Naive thymus-derived CD8-positive, alpha-beta T cell (primary cell): ENCODE measurements around the gene SLC9A9. TPM values are rescaled to one million over a fixed set of nuclear protein-coding genes. Genes with fewer than 3 reads are reported as not detected.
"Not testable (repeated sequence)": the region's sequence is repeated elsewhere in the genome, so short reads cannot be mapped to it uniquely, and the experiment has no call there.

Source experiments
- ATAC-seq, 2 donors: fragments of 150-1000 bp; cut with Tn5 transposase in 1 of 2; sonication (Bioruptor Pico), chemical (Tn5 transposase) in 1 of 2; 1 replicate in 1 of 2; 2 replicates in 1 of 2; pipeline ENCODE4 v1.10.0; 2021; ENCODE audit warnings: mild to moderate bottlenecking in 2 of 2, moderate library complexity in 2 of 2
- POLR2A ChIA-PET: fragments of 350-600 bp; sonication (Branson Sonifier 250); formaldehyde crosslinking; loops from one replicate; lab custom pipeline; 2021; ENCODE audit warnings: antibody characterized with exemption; lab: Charles Lee
- DNase-seq, 10 donors: peaks; one replicate each; pipeline versions ENCODE4 v3.0.0 to v3.0.0-alpha.2; 2020 to 2022
- H3K27ac Mint-ChIP-seq, 10 donors: one replicate each; pipeline ENCODE4 v1.8.0; 2020 to 2022; ENCODE audit warnings: mild to moderate bottlenecking in 10 of 10, mixed read lengths in 10 of 10, moderate library complexity in 4 of 10, inconsistent platforms in 1 of 10
- H3K27me3 Mint-ChIP-seq, 5 donors: one replicate each; pipeline ENCODE4 v1.8.0; 2021 to 2022; ENCODE audit warnings: mixed read lengths in 5 of 5
- H3K36me3 Mint-ChIP-seq, 3 donors: one replicate each; pipeline ENCODE4 v1.8.0; 2020 to 2022; ENCODE audit warnings: mixed read lengths in 3 of 3, mild to moderate bottlenecking in 2 of 3, inconsistent platforms in 1 of 3
- H3K4me1 Mint-ChIP-seq, 4 donors: one replicate each; pipeline ENCODE4 v1.8.0; 2021 to 2022; ENCODE audit warnings: mixed read lengths in 4 of 4
- H3K4me3 Mint-ChIP-seq, 10 donors: one replicate each; pipeline ENCODE4 v1.8.0; 2020 to 2022; ENCODE audit warnings: mild to moderate bottlenecking in 10 of 10, mixed read lengths in 10 of 10, moderate library complexity in 6 of 10, inconsistent platforms in 1 of 10
- H3K9me3 Mint-ChIP-seq, 9 donors: one replicate each; pipeline ENCODE4 v1.8.0; 2020 to 2022; ENCODE audit warnings: mixed read lengths in 9 of 9, mild to moderate bottlenecking in 3 of 9, inconsistent platforms in 1 of 9, moderate library complexity in 1 of 9
- polyA plus RNA-seq, 3 donors: library from polyadenylated mRNA; unstranded; fragments of 300-500 nt; fragmentation: Illumina TruSeq; gene quantifications; one replicate each; pipeline ENCODE4 v1.2.3, GENCODE V29; 2021
- total RNA-seq, 8 experiments: library from RNA in 2 of 8; stranded (reverse) in 2 of 8; gene quantifications; one replicate each; pipeline ENCODE4 v1.2.3 and lab custom pipeline; 2021 to 2026

Gene SLC9A9
- total and polyA plus RNA-seq, 5 experiments from 2014 or later: 9.6 to 19.4 (median 14.2) TPM

DNA sequence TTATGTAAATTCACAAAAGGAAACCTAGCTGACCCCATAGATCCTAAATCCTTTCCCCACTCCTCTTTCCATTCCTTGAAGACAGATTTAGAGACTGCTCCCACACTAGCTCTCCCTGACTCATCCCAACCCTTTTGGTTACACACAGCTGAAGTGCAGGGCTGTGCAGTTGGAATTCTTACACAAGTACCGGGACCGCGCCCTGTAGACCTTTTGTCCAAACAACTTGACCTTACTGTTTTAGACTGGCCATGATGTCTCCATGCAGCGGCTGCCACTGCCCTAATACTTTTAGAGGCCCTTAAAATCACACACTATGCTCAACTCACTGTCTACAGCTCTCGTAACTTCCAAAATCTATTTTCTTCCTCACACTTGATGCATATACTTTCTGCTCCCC lies 47.2 kb downstream of the SLC9A9 start:
- H3K27ac Mint-ChIP-seq, H3K4me1 Mint-ChIP-seq, H3K9me3 Mint-ChIP-seq, ATAC-seq, H3K27me3 Mint-ChIP-seq, H3K36me3 Mint-ChIP-seq, POLR2A ChIA-PET, DNase-seq, H3K4me3 Mint-ChIP-seq: not testable (repeated sequence)

DNA sequence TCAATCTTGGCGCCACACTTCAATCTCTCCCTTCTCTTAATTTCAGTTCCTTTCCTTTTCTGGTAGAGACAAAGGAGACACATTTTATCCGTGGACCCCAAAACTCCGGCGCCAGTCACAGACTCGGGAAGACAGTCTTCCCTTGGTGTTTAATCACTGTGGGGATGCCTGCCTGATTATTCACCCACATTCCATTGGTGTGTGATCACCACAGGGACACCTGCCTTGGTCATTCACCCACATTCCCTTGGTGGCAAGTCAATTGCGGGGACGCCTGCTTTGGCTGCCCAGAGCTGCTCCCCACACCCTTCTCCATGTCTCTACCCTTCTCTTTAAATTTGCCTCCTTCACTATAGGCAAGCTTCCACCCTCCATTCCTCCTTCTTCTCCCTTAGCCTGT lies 50.1 kb downstream of the SLC9A9 start:
- H3K9me3 Mint-ChIP-seq, ATAC-seq, POLR2A ChIA-PET, H3K27me3 Mint-ChIP-seq, H3K4me1 Mint-ChIP-seq, H3K27ac Mint-ChIP-seq, DNase-seq, H3K4me3 Mint-ChIP-seq: not testable (repeated sequence)
- peaks cover 0 to 21% (median 20%) of the 10 kb centered on the region in 3 donors for H3K36me3 Mint-ChIP-seq

DNA sequence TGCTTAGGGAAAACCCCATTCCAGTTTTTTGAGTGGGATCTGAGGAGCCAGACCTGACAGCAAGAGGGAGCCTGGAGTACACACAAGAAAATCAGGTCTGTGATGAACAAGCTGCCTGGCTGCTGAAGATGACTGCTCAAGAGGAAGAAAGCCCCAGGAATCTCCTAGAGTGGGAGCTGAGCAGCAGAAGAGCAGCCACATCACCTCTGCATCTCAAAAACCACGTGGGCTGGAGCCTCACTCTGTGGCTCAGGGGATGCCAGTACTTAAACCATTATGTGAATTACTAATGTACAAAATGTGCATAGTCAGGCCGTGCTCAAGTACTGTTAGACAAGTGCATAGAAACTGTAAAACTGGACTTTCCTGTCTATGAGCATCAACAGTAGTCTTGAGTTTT lies 52.4 kb downstream of the SLC9A9 start:
- POLR2A ChIA-PET: no interaction called here
- H3K27me3 Mint-ChIP-seq: no peaks in the 10 kb centered on the region
- ATAC-seq (no peak), DNase-seq (no peak)
- H3K9me3 Mint-ChIP-seq: peaks cover 0 to 15% (median 0%) of the 10 kb centered on the region in 9 donors
- H3K4me3 Mint-ChIP-seq: no peak overlapping the region
- H3K27ac Mint-ChIP-seq: no peak overlapping the region
- H3K4me1 Mint-ChIP-seq: peaks cover 0 to 8% (median 0%) of the 10 kb centered on the region in 4 donors
- H3K36me3 Mint-ChIP-seq: peaks cover 13 to 42% (median 26%) of the 10 kb centered on the region in 3 donors

DNA sequence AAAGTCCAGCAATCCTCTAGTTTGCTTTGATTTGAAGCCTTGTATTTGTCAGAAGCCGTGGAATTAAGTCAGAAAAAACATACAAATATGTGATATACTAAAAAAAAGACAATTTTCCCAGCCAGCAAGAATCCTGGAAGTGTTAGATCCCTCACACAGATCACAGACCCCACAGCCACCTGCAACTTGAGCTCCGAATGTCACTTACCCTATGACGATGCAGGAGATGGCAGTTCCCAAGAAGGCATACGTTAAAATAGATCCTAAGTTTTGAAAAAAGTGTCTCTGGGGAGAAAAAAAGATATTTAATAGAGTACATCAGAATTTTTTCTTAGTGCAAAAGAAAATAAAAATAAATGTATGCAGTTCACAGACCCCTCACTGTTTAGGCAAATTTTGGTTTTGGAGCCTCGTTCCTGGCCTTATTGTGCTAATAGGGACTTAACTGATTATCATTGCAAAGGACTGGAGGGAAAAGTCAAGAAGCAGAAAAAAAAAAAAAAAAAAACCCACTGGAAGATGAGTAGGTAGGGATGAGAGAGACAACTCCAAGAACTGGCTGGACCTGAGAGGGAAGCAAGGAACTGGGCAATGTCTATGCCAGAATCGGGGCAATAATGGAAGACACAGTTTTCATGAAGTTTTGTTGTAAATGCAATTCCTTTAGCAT lies 53.3 kb downstream of the SLC9A9 start:
- peaks cover 0 to 8% (median 0%) of the 10 kb centered on the region in 4 donors for H3K4me1 Mint-ChIP-seq
- peaks cover 16 to 51% (median 26%) of the 10 kb centered on the region in 3 donors for H3K36me3 Mint-ChIP-seq
- H3K4me3 Mint-ChIP-seq: no peak overlapping the region
- no peaks in the 10 kb centered on the region for H3K27me3 Mint-ChIP-seq
- DNase-seq: no peak
- ATAC-seq: no peak
- POLR2A ChIA-PET: no interaction called here
- peaks cover 0 to 15% (median 0%) of the 10 kb centered on the region in 9 donors for H3K9me3 Mint-ChIP-seq
- peak overlapping the region in 2 of 10 donors; percentile 19 to 70 for H3K27ac Mint-ChIP-seq

DNA sequence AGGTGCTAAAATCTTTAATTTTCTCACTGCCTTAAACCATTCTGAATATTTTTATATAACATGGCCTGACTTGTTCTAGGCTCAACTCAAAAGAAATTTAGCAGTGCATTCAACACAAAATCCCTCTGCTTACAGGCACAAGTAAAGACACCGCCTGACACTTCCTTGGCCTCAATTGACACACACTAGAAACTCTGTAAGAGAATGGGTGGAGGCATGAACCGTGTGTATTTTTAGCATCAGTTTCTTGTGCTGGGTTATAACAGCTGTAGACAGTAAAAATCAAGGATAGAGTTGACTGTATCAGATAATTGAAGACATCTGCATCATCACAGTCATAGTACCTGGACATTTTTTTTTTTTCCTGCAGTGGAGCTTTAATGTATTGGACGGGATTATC lies 54.3 kb downstream of the SLC9A9 start:
- H3K27me3 Mint-ChIP-seq: no peaks in the 10 kb centered on the region
- peaks cover 16 to 51% (median 26%) of the 10 kb centered on the region in 3 donors for H3K36me3 Mint-ChIP-seq
- H3K4me3 Mint-ChIP-seq: no peak overlapping the region
- no peak for ATAC-seq
- POLR2A ChIA-PET: no interaction called here
- H3K4me1 Mint-ChIP-seq: peaks cover 0 to 8% (median 0%) of the 10 kb centered on the region in 4 donors
- no peak overlapping the region for H3K27ac Mint-ChIP-seq
- peaks cover 0 to 15% (median 0%) of the 10 kb centered on the region in 9 donors for H3K9me3 Mint-ChIP-seq
- DNase-seq: no peak

DNA sequence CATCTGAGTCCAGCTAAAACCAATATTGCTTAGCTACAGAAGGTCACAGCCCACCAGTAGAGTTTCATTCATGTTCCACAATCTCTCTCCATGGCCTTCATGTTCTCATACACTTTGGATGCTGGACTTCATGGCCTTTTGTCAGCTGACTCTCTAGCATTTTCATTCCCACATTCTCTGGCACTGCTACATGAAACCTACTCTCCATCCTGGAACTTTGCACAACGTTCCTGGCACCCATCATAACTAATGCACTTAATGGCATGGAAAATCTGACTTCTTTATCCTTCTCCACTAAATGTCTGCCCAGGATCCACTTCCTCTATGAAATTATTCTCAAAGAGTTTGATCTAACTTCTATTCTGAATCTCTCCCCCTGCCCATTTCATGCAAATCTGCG lies 56.9 kb downstream of the SLC9A9 start:
- DNase-seq: no peak
- H3K27ac Mint-ChIP-seq: no peak overlapping the region
- peaks cover 0 to 15% (median 0%) of the 10 kb centered on the region in 9 donors for H3K9me3 Mint-ChIP-seq
- H3K27me3 Mint-ChIP-seq: no peaks in the 10 kb centered on the region
- ATAC-seq: no peak
- no peak overlapping the region for H3K4me3 Mint-ChIP-seq
- POLR2A ChIA-PET: no interaction called here
- peaks cover 20 to 57% (median 29%) of the 10 kb centered on the region in 3 donors for H3K36me3 Mint-ChIP-seq
- H3K4me1 Mint-ChIP-seq: peaks cover 0 to 6% (median 0%) of the 10 kb centered on the region in 4 donors

DNA sequence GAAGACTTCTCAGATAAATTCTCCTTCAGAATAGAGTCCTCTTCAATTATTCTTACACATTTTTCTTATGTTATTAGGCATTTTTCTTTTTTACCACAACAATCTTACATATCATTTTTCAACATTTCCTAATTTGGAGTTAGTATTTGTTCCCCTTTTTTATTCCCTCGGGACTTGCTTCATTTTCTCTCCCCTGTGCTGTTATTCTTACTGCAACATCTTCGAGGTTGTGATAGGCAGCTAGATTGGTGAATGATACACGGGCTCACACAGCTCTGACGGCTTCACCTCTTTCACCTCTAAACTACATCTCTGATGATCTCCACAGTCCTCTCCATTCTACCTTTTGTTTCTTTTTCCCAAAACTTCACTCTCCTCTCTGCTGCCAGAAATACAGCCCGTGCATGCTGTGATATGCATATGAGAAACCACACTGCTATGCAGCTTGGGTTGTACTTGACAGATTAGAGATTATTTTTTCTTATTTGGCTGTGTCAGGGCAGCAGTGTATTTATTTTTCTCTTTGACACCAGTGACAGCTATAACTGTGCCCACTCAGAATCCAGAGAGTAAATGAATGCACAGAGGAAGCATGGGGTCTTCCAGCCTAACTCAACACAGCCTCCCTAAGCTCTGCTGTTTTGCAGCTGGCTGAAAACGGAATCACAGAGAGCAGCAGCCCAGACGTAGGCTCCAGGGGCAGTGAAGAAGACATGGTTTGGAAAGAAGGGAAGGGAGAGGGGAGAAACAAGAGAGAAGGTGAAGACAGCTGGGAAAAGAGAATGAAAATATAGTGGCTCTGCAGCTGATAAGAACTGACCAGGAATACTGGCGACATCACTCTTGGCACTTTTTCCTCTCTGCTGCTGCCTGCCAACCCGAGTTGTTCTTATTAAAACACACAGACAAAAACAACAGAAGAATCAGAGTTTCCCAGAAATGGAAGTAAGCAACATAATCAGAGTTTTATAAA lies 61.8 kb downstream of the SLC9A9 start:
- Mint-ChIP-seq H3K27me3 (no peaks in the 10 kb centered on the region), H3K27ac (no peak overlapping the region), H3K4me1 (peaks cover 0 to 9% (median 2%) of the 10 kb centered on the region in 4 donors), H3K36me3 (peaks cover 6 to 31% (median 14%) of the 10 kb centered on the region in 3 donors), H3K9me3 (peaks cover 0 to 13% (median 0%) of the 10 kb centered on the region in 9 donors), H3K4me3 (no peak overlapping the region)
- DNase-seq (no peak), ATAC-seq (no peak)
- POLR2A ChIA-PET: no interaction called here

DNA sequence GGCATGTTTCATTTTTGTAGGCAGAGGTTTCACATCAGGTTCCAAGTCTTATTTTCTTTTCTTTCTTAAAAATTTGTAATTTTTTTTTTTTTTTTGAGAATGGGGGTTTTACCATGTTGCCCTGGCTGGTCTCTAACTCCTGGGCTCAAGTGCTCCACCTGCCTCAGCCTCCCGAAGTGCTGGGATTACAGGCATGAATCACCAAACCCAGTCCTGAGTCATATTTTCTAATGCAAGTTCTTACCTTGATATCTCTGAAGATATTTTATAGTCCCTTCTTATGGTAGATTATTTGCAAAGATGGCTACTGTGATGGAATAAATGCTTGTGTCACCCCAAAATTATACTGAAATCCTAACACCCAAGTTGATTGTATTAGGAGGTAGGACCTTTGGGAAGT lies 63.8 kb downstream of the SLC9A9 start:
- POLR2A ChIA-PET: no interaction called here
- Mint-ChIP-seq H3K4me1 (peaks cover 0 to 9% (median 2%) of the 10 kb centered on the region in 4 donors), H3K27me3 (no peaks in the 10 kb centered on the region), H3K36me3 (peaks cover 3 to 20% (median 7%) of the 10 kb centered on the region in 3 donors), H3K4me3 (no peak overlapping the region), H3K27ac (no peak overlapping the region), H3K9me3 (peaks cover 0 to 7% (median 0%) of the 10 kb centered on the region in 9 donors)
- no peak for DNase-seq
- ATAC-seq: no peak

DNA sequence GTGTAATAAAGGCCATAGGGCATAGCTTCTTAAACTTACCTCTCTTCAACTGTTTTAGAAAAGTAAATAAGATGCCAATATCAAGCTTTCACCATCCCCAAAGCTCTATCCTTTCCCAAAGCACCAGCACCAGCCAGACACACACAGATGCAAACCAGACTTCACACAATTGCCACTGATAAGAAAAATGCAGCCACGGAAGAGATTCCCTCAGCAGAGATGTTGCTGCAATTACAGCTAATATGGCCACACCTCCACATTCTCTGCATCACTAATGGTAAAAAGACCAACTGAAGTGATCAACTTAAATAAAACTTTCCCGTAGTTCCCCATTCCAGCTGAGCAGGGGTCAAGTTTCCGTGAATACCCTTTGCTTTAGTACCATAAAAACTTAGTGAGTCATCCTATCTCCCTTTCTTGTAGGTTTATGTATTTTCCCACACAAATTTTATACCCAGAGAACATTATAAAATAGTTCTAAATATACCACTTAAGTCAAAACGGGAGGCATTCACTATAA lies 64.4 kb downstream of the SLC9A9 start:
- DNase-seq (no peak), ATAC-seq (no peak)
- POLR2A ChIA-PET: no interaction called here
- Mint-ChIP-seq H3K4me3 (no peak overlapping the region), H3K27me3 (no peaks in the 10 kb centered on the region), H3K36me3 (peaks cover 3 to 20% (median 7%) of the 10 kb centered on the region in 3 donors), H3K4me1 (peaks cover 0 to 9% (median 2%) of the 10 kb centered on the region in 4 donors), H3K9me3 (peaks cover 0 to 7% (median 0%) of the 10 kb centered on the region in 9 donors), H3K27ac (no peak overlapping the region)

DNA sequence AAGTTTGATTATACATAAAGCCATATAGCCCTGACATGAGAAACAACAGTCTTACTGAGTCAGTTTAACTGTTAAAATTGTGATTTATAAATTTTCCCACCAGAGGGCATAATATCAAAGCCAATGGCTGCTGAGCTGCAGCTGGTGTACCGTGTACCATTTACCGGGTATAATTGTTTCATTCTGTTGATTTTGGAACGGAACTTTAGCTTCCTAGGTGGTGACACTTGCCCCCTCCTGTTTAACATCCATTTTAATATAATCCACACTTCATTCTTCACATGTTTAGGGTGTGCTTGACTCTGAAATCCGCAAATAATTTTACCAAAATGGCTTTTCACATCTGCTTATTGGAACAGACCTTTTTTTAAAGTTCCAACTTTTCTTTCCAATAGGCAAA lies 72.8 kb downstream of the SLC9A9 start:
- peak in 4 of 10 donors; percentile 2 to 51 (median 44) for DNase-seq
- Mint-ChIP-seq H3K27me3 (no peaks in the 10 kb centered on the region), H3K27ac (no peak overlapping the region), H3K4me3 (peak overlapping the region in 2 of 10 donors; percentile 22 to 43), H3K36me3 (peaks cover 0 to 6% (median 0%) of the 10 kb centered on the region in 3 donors), H3K4me1 (peaks cover 0 to 5% (median 2%) of the 10 kb centered on the region in 4 donors), H3K9me3 (no peaks in the 10 kb centered on the region)
- peak; percentile 82 to 87 for ATAC-seq
- POLR2A ChIA-PET: interaction anchor here (1.3 kb wide), 1 partner anchor 196 kb away, joined by 3 read pairs; the partner anchor contains the start of gene DIPK2A

DNA sequence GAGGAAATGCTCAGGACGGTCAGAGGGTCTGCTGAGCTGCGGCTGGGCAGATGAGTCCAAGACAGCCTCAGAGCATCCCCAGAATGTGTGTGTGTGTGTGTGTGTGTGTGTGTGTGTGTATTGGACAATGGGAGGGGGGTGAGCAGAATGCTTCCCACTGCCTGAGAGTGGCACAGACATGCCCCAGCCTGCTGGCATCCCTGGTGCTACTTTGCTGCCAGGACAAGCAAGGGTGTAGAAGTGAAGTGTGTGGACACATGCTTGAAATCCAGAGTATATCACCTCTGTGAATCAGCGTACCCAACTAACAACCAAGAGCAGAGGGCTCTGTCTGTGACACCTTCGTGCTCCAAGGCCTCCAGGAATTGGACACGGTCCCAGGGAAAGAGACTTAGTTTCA lies 76.3 kb downstream of the SLC9A9 start:
- H3K27ac Mint-ChIP-seq: no peak overlapping the region
- H3K4me1 Mint-ChIP-seq: peaks cover 0 to 5% (median 2%) of the 10 kb centered on the region in 4 donors
- H3K4me3 Mint-ChIP-seq: no peak overlapping the region
- POLR2A ChIA-PET: no interaction called here
- DNase-seq (no peak), ATAC-seq (no peak)
- peaks cover 0 to 3% (median 0%) of the 10 kb centered on the region in 3 donors for H3K36me3 Mint-ChIP-seq
- H3K9me3 Mint-ChIP-seq: no peaks in the 10 kb centered on the region
- H3K27me3 Mint-ChIP-seq: no peaks in the 10 kb centered on the region

DNA sequence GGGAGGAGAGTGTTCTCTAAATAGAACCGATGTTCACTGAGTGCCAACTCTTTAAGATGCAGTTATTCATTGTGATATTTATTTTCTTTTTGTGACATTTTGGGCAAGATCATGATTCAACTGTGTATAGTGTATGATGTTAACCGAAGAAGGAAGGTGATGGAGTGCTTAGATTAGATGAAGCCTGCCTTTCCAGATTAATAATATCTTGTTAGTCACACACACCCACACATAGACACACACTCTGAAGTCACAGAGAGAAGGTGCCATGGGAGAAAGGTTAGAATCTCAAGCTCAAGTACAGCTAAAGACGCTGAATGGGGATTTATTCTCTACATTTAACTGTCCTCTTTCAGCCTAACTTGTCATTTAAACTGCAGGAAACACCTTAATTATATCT lies 77.0 kb downstream of the SLC9A9 start:
- Mint-ChIP-seq H3K27me3 (no peaks in the 10 kb centered on the region), H3K9me3 (no peaks in the 10 kb centered on the region), H3K36me3 (peaks cover 0 to 3% (median 0%) of the 10 kb centered on the region in 3 donors), H3K4me1 (peaks cover 0 to 5% (median 2%) of the 10 kb centered on the region in 4 donors), H3K4me3 (no peak overlapping the region), H3K27ac (peak overlapping the region in 1 of 10 donors; percentile 33)
- no peak for DNase-seq
- no peak for ATAC-seq
- POLR2A ChIA-PET: no interaction called here
